Stimulated activated CD4-positive, alpha-beta T cell treated with anti-CD3 and anti-CD28 coated beads, Interleukin-2, amount 100 ng/mL, for 48 hours (primary cell): ENCODE measurements around the gene PDS5A.
"Not testable (repeated sequence)": the region's sequence is repeated elsewhere in the genome, so short reads cannot be mapped to it uniquely, and the experiment has no call there.

Source experiments
- DNase-seq, 2 donors: peaks; one replicate each; pipeline ENCODE4 v3.0.0-alpha.2; 2020

PDS5A gene

DNA sequence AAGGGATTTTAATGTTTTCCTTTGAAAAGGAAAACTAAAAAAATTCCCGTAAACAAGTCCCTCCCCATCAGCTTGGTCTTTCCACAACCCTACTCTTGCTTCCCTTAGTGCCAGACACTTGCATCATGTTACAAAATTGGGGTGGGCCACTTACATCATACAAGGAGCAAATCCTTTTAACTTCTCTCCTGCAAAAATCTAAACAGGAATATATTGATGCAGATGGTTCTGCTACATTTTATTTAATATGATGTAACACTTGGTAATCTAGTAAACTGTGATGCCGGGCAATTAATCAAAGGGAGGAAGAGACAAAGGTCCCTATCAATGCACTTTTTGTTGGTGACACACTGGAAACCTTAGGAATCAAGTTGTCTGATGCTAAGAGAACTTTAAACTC is 154.5 kb downstream of the PDS5A start:
- DNase-seq, result no peak

DNA sequence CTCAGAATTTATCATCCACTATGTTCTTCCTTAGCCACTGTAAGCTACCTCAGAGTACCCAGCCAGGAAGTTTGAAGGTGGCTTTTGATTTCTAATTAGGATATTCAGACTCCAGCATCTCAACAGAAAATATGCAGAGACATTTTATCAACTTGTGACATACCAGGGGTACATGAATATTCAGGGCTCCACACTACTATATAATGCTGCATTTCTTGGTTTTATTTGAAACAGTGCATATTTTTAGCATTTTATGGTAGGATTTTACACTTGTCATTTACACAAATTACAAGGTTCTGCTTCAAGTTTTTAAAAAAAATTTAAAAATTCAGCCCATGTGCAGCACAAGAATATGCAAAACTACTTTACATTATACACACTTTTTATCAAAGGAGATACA is 155.0 kb downstream of the PDS5A start:
- no peak for DNase-seq

DNA sequence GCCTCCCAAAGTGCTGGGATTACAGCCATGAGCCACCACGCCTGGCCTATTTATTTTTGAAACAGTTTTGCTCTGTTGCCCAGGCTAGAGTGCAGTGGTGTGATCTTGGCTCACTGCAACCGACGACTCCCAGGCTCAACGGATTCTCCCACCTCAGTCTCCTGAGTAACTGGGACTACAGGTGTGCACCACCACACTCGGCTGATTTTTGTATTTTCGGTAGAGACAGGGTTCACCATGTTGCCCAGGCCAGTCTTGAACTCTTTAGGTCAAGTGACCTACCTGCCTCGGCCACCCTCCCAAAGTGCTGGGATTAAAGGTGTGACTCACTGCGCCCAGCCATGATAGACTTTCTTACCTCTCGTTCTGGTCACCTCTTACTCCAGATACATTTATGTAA is 155.8 kb downstream of the PDS5A start:
- no peak for DNase-seq

DNA sequence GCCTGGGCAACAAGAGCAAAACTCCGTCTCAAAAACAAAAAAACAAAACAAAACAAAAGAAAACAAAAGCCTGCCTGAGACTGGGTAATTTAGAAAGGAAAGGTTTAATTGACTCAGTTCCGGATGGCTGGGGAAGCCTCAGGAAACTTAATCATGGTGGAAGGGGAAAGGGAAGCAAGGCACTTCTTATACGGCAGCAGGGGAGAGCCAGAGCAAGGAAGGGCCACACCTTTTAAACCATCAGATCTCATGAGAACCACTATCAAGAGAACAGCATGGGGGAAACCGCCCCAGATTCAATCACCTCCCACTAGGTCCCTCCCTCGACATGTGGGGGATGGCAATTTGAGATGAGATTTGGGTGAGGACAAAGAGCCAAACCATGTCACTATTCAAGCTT is 157.5 kb downstream of the PDS5A start:
- no peak for DNase-seq

DNA sequence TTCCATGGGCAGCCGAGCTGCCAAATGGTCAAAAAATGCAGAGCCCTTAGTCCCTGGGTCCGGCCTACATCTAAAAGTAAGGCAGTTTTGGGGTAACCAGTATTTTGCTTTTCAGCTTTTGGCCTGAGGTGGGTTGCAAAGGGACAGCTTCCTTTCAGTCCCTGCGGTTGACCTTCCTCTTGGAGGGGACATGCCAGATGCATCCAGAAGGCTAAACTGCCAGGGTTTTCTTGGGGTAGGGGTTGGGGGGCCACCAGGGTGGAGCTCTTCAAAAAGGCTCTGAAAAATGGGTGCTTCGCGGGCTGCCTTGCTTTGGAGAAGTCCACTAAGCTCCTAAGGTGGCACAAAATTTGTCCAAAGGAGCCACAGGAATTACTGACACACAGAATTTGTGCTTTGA is 159.1 kb downstream of the PDS5A start:
- DNase-seq, result no peak

DNA sequence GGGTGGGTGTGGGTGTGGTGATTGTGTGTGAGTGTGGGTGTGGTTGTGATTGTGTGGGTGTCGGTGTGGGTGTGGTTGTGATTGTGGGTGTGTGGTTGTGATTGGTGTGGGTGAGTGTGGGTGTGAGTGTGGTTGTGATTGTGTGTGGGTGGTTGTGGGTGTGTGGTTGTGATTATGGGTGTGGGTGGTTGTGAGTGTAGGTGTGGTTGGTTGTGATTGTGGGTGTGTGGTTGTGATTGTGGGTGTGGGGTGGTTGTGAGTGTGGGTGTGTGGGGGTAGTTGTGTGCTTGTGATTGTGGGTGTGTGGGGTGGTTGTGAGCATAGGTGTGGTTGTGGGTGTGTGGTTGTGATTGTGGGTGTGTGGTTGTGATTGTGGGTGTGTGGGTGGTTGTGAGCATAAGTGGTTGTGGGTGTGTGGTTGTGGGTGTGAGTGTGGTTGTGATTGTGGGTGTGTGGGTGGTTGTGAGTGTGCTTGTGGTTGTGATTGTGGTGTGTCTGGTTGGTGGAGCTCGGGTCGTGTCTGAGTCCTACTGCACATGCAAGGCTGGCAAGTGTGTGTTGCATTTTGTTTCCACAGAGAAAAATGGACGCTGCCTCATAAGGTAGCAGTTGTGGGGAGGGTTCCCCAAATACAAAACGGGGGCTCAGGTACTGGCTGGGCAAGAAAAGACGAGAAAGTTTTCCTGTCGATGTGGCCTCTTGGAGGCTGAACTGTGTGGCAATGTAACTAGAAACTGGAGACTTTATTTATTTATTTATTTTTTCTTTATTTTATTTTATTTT is 163.1 kb downstream of the PDS5A start:
- no peak for DNase-seq

DNA sequence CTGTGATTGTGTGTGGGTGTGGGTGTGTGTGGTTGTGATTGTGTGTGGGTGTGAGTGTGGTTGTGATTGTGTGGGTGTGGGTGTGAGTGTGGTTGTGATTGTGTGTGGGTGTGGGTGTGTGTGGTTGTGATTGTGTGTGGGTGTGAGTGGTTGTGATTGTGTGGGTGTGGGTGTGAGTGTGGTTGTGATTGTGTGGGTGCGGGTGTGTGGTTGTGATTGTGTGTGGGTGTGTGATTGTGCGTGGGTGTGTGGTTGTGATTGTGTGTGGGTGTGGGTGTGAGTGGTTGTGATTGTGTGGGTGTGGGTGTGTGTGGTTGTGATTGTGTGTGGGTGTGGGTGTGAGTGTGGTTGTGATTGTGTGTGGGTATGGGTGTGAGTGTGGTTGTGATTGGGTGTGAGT is 163.9 kb downstream of the PDS5A start:
- DNase-seq, result not testable (repeated sequence)

DNA sequence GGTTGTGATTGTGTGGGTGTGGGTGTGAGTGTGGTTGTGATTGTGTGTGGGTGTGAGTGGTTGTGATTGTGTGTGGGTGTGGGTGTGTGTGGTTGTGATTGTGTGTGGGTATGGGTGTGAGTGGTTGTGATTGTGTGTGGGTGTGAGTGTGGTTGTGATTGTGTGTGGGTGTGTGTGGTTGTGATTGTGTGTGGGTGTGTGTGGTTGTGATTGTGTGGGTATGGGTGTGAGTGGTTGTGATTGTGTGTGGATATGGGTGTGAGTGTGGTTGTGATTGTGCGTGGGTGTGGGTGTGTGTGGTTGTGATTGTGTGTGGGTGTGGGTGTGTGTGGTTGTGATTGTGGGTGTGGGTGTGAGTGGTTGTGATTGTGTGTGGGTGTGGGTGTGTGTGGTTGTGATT is 164.7 kb downstream of the PDS5A start:
- DNase-seq, result not testable (repeated sequence)

DNA sequence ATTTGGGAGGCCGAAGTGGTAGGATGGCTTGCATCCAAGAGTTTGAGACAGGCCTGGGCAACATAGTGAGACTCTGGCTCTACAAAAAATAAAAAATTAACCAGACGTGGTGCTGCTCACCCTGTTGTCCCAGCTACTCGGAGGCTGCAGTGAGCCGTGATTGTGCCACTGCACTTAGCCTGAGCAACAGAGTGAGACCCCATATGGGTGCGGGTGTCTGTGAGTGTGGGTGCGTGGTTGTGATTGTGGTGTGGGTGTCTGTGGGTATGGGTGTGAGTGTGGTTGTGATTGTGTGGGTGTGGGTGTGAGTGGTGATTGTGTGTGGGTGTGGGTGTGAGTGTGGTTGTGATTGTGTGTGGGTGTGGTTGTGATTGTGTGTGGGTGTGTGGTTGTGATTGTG is 165.2 kb downstream of the PDS5A start:
- DNase-seq, result no peak

DNA sequence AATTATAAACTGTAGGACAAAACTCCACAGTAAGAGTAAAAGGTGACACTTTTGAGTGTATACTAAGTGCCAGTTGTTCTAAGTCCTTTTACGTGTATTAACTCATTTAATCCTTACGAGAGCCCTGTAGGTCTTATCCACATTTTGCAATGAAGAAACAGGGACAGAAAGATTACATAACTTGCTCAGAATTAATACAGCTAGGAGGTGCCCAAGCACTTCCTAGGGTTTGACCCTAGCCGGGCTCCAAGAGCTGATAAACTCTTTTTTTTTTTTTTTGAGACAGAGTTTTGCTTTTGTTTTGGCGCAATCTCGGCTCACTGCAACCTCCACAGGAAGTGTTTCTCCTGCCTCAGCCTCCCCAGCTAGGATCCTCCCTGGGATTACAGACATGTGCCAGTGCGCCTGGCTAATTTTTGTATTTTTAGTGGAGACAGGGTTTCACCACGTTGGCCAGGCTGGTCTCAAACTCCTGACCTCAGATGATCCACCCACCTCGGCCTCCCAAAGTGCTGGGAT is 169.4 kb downstream of the PDS5A start:
- DNase-seq, result no peak

DNA sequence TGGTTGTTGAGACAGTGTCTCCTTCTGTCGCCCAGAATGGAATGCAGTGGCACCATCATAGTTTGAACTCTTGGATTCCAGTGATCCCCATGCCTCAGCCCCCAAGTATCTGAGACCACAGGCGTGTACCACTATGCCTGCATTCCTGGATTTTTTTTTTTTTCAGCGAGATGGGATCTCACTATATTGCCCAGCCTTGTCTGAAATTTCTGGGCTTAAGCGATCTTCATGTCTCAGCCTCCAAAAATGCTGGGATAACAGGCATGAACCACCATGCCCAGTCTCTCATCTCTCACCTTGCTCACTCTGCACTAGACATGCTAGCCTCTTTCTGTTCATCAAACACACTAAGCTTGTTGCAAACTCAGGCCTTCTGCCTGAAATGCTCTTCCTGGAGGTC is 175.7 kb downstream of the PDS5A start:
- no peak for DNase-seq

DNA sequence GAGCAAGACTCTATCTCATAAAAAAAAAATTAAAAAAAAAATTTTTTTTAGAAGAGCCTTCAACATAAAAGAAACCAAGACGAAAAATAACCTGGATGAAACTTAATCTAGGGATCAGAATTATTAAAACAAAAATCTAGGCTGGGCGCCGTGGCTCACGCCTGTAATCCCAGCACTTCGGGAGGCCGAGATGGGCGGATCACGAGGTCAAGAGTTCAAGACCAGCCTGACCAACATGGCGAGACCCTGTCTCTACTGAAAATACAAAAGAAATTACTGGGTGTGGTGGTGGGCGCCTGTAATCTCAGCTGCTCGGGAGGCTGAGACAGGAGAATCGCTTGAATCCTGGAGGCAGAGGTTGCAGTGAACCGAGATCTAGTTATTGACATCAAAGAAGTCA is 184.7 kb downstream of the PDS5A start:
- DNase-seq, result not testable (repeated sequence)

DNA sequence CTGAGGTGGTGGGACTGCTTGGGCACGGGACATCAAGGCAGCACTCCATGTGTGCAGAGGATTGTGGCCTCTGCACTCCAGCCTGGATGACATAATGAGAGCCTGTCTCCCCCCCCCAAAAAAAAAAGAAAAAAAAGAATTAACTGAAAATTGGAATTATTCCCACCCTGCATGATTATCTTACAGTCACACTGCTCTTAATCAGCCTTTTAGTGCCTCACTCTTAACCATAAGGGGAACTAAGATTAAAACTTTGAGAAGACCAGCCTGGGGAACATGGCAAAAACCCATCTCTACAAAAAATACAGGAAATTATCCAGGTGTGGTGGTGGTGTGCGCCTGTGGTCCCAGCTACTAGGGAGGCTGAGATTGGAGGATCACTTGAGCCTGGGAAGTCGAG is 185.2 kb downstream of the PDS5A start:
- no peak for DNase-seq

DNA sequence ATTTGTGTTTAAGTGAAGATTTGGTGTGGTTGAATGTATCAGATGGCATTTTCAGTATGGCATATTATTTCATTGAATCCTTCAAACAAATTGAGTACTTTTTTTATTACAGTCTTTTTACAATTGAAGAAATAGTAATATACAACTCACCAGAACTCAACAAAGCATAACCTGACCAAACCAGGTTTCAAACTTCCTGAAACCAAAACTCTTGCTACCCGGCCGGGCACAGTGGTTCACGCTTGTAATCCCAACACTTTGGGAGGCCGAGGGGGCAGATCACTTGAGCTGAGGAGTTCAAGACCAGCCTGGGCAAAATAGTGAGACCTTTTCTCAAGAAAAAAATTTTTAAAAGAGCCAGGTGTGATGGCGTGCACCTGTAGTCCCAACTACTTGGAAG is 185.6 kb downstream of the PDS5A start:
- DNase-seq, result no peak

DNA sequence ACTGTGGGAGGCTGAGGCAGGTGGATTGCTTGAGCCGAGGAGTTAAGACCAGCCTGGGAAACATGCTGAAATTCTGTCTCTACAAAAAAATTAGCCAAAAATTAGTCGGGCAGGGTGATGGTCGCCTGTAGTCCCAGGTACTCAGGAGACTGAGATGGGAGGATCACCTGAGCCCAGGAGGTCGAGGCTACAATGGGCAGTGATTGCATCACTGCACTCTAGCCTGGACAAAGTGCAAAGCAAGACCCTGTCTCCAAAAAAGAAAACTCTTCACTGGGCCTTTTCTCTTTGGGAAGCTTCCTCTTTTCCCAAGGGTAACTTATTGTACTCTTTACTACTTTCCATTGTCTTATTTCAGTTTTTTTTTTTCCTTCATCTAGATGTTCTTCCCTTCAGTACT is 190.9 kb downstream of the PDS5A start:
- no peak for DNase-seq

DNA sequence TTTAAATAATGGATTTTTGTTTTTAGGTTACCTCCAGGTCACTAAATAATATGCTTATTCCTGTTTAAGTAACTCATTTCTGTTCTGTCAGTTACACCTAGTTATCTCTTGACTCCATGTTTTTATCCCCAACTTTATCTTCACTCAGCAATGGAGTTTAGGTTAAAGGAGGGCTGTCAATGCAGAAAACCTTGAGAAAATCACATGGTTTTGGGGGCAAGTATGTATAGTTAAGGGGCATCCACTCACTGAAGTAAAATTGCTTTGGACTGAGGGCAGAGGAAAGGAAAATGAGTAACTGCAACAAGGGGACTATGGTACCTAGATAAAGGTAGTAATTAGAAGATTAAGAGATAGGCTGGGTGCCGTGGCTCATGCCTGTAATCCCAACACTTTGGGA is 192.6 kb downstream of the PDS5A start:
- no peak for DNase-seq

DNA sequence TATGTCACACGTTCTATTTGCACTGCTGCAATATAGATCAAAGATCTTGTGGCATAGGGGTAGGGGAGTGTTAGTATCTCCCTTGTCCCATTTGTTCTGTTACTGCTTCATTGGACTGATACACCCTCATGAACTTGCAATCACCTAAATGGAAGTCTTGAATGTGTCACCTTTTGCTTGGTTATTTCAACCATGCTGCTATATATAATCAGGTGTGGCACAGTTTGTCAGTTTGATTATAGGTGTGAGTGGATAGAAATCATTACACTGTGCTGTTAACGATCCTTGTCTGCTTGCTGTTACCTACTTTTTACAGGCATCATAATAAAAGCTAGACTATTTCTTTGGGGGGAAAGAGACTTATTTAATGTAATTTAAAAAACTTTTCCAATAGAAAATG is 195.7 kb downstream of the PDS5A start:
- DNase-seq, result not testable (repeated sequence)
